ENCODE measurements around the gene NUP54.

Gene NUP54

DNA sequence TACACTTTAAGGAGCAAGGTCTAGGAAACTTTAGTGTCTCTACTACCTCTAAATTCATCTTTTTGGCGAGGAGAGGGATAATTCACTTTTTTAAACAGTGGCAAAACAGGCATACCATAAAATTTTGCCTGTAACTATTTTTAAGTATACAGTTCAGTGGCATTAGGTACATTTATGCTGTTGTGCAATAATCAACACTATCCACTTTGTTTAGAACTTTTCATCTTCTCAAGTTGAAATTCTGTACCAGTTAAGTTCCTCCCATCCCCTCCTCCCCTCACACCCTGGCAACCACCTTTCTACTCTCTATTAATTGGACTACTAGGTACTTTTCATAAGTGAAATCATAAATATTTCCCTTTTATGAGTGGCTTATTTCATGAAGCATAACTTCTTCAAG, 31.4 kb downstream of the NUP54 start:
- intact Hi-C loops (cut with micrococcal nuclease), result no loop called here
- H3K27ac Mint-ChIP-seq, result no peak overlapping the region

DNA sequence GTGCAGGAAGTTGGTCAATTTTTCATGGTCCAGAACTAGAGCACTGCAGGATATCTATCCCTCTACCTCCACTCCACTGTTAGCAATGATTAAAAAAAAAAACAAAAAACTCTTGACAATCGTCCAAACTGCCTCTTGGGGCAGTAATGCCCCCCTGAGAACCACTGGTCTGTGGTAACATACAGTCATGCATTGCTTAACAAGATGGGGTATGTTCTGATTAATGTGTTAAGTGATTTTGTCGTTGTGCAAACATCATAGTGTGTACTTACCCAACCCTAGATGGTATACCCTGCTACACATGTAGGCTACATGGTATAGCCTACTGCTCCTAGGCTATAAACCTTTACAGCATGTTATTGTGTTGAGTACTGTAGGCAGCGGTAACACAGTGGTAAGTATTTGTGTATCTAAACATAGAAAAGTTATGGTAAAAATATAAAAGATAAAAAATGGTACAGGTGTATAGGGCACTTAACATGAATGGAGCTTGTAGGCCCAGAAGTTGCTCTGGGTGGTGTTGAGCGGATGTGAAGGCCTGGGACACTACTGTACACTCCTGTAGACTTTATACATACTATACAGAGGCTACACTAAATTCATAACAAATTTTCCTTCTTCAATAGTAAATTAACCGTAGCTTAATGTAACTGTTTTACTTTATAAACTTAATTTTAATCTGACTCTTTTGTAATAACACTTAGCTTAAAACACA, 39.6 kb downstream of the NUP54 start:
- H3K27ac Mint-ChIP-seq, result no peak overlapping the region
- intact Hi-C loops (cut with micrococcal nuclease), result no loop called here
- no peak overlapping the region for H3K4me3 Mint-ChIP-seq
- H3K36me3 Mint-ChIP-seq (ENCODE audit: low read depth), result peaks cover 6% of the 10 kb centered on the region
- H3K9me3 Mint-ChIP-seq, result no peaks in the 10 kb centered on the region
- no peaks in the 10 kb centered on the region for H3K27me3 Mint-ChIP-seq
- no peaks in the 10 kb centered on the region for H3K4me1 Mint-ChIP-seq (ENCODE audit: low read depth)

More for the DNA sequence above, 31.4 kb downstream of the NUP54 start:
- H3K4me3 Mint-ChIP-seq, result no peak overlapping the region
- H3K9me3 Mint-ChIP-seq, result no peaks in the 10 kb centered on the region
- H3K27me3 Mint-ChIP-seq, result no peaks in the 10 kb centered on the region
- peaks cover 71% of the 10 kb centered on the region for H3K36me3 Mint-ChIP-seq (ENCODE audit: low read depth)
- no peaks in the 10 kb centered on the region for H3K4me1 Mint-ChIP-seq (ENCODE audit: low read depth)

DNA sequence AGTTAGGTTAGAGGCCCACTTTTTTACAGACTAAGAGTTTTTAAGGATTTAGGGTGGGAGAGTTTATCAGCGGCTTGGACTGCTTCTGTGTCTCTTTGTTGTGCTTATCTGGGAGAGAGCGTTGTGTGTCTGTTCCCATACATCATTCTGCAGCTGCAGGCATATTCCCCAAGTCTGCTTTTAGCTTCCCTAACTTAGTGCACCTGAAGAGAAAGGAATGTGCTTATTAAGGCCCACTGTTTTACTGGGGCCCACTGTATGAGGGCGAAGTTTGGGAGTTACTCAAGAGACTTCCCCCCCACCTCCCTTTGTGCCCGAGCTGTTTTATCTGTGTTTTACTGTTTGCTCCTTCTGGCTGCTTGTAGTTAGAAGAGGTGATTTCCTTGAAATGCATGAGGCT, 41.8 kb downstream of the NUP54 start:
- Mint-ChIP-seq H3K36me3 (ENCODE audit: low read depth) (no peaks in the 10 kb centered on the region), H3K4me3 (no peak overlapping the region), H3K27ac (no peak overlapping the region), H3K27me3 (no peaks in the 10 kb centered on the region), H3K9me3 (no peaks in the 10 kb centered on the region), H3K4me1 (ENCODE audit: low read depth) (no peaks in the 10 kb centered on the region)
- intact Hi-C loops (cut with micrococcal nuclease), result no loop called here

DNA sequence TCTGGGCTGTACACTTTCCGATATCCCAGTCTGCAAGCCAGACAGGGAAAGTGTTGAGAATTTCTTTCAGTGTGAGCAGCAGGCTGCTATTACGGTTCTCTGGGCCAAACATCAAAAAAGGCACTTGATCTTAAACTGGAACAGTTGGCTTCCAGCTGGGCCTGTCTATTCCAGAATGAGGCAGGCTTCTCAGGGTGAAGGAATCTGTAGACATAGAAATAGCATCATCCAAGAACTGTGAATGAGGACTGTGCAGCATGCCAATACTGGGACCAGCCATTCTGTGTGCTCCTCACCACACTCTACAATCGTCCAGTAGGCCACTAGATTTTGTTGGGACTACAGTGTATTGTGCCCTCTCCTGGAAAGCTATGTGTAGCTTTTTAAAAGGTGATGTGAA, 42.5 kb downstream of the NUP54 start:
- no peaks in the 10 kb centered on the region for H3K4me1 Mint-ChIP-seq (ENCODE audit: low read depth)
- H3K27me3 Mint-ChIP-seq, result no peaks in the 10 kb centered on the region
- H3K36me3 Mint-ChIP-seq (ENCODE audit: low read depth), result no peaks in the 10 kb centered on the region
- intact Hi-C loops (cut with micrococcal nuclease), result no loop called here
- no peak overlapping the region for H3K4me3 Mint-ChIP-seq
- H3K27ac Mint-ChIP-seq, result no peak overlapping the region
- H3K9me3 Mint-ChIP-seq, result no peaks in the 10 kb centered on the region

DNA sequence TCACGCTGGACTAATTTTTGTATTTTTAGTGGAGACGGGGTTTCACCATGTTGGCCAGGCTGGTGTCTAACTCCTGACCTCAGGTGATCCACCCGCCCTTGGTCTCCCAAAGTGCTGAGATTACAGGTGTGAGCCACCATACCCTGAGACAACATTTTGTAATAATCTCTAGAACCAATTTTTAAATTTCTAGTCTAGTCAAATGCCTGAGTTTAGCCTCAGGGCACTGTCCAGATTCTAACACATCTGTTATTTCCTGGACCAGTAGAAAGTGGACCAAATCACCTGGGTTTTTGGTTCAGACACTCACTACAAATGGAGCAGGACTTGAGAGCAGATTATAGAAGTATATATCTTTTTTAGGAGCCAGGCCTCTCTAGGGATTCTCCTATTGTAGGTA, 52.1 kb downstream of the NUP54 start:
- no peaks in the 10 kb centered on the region for H3K36me3 Mint-ChIP-seq (ENCODE audit: low read depth)
- no peaks in the 10 kb centered on the region for H3K4me1 Mint-ChIP-seq (ENCODE audit: low read depth)
- H3K27me3 Mint-ChIP-seq, result no peaks in the 10 kb centered on the region
- intact Hi-C loops (cut with micrococcal nuclease), result no loop called here
- H3K27ac Mint-ChIP-seq, result no peak overlapping the region
- no peak overlapping the region for H3K4me3 Mint-ChIP-seq
- no peaks in the 10 kb centered on the region for H3K9me3 Mint-ChIP-seq

DNA sequence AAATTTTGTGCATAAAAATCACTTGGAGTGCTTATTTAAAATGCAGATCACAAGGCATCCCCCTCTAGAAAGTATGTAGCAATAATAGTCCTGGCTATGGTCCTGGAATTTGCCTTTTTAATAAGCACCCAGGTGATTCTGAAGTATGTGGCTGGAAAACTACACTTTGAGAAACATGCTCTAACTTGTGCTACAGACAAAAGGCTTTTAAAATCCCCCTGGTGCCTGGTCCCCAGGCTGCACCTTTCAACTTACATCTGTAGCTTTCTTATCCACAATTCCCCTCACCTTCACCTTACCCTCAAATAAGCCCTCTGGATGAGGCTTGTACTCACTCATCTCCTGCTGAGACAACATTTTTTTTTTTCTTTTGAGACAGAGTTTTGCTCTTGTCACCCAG, 52.6 kb downstream of the NUP54 start:
- Mint-ChIP-seq H3K27ac (no peak overlapping the region), H3K36me3 (ENCODE audit: low read depth) (no peaks in the 10 kb centered on the region), H3K9me3 (no peaks in the 10 kb centered on the region), H3K4me1 (ENCODE audit: low read depth) (peaks cover 5% of the 10 kb centered on the region), H3K27me3 (no peaks in the 10 kb centered on the region), H3K4me3 (no peak overlapping the region)
- intact Hi-C loops (cut with micrococcal nuclease), result no loop called here

DNA sequence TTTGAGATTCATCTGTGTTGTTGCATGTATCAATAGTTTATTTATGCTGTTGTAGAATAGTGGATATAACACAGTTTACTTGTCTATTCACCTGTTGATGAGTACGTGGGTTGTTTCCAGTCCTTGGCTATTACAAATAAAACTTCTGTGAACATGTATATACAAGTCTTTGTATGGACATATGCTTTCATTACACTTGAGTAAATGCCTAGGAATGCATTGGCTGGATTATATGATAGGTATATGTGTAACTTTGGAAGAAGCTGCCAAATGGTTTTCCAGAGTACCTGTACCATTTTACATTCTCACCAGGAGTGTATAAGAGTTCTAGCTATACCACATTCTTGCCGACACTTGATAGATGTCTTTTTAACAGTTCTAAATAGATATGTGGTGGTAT, 57.1 kb downstream of the NUP54 start:
- intact Hi-C loops (cut with micrococcal nuclease), result no loop called here
- Mint-ChIP-seq H3K4me3 (no peak overlapping the region), H3K27me3 (no peaks in the 10 kb centered on the region), H3K4me1 (ENCODE audit: low read depth) (peaks cover 16% of the 10 kb centered on the region), H3K9me3 (no peaks in the 10 kb centered on the region), H3K27ac (peak overlapping the region; percentile 75), H3K36me3 (ENCODE audit: low read depth) (no peaks in the 10 kb centered on the region)

- no peak overlapping the region for H3K4me3 Mint-ChIP-seq
- peaks cover 16% of the 10 kb centered on the region for H3K4me1 Mint-ChIP-seq (ENCODE audit: low read depth)
- no peaks in the 10 kb centered on the region for H3K9me3 Mint-ChIP-seq
- H3K27me3 Mint-ChIP-seq, result no peaks in the 10 kb centered on the region
- H3K36me3 Mint-ChIP-seq (ENCODE audit: low read depth), result no peaks in the 10 kb centered on the region
- intact Hi-C loops (cut with micrococcal nuclease), result no loop called here
- peak overlapping the region; percentile 75 for H3K27ac Mint-ChIP-seq
Measured at GRCh38 chr4:76090241-76090691, 57.9 kb downstream of the NUP54 start.

GRCh38 chr4:76088719-76089118, 59.5 kb downstream of the NUP54 start:
- H3K4me1 Mint-ChIP-seq (ENCODE audit: low read depth), result peaks cover 16% of the 10 kb centered on the region

DNA sequence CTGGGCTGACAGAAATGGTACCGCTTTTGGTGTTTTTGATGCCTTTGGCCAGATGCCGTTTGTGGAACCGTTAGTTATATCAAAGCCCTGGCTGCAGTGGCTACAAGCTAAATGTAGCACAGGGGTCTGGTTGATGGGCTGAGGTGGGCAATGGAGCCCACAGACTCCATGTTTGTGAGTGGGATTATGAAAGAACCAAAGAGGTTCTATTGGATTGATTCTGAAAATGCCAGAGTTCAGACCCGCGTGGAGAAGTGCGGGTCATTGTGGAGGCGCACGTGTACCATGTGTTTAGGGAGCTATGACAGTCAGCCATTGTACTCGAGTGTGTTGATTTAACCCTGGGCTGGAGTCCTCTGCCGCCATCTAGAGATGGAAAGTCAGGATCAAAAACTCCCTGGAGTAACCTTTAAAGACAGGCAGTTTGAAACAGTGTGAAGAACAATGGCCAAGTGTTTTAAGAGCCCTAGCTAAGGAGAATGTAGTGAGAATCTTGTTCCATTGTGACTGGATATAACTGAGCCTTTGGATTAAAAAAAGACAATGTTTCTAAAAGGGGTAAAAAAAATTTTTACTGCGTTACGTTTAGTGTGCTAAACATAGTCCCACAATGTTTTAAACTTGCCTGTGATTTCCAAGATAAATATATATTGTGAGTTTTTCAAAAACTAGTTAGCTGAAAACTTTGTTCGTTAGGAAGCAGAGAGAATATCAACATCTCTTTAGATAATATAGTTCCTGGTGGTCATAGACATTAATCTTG, 61.0 kb downstream of the NUP54 start:
- intact Hi-C loops (cut with micrococcal nuclease), result no loop called here
- Mint-ChIP-seq H3K4me1 (ENCODE audit: low read depth) (peaks cover 16% of the 10 kb centered on the region), H3K4me3 (no peak overlapping the region), H3K27me3 (no peaks in the 10 kb centered on the region), H3K36me3 (ENCODE audit: low read depth) (no peaks in the 10 kb centered on the region), H3K9me3 (no peaks in the 10 kb centered on the region), H3K27ac (no peak overlapping the region)

More at GRCh38 chr4:76088719-76089118, 59.5 kb downstream of the NUP54 start:
- Mint-ChIP-seq H3K27ac (no peak overlapping the region), H3K4me3 (no peak overlapping the region), H3K36me3 (ENCODE audit: low read depth) (no peaks in the 10 kb centered on the region), H3K27me3 (no peaks in the 10 kb centered on the region), H3K9me3 (no peaks in the 10 kb centered on the region)
- intact Hi-C loops (cut with micrococcal nuclease), result no loop called here

GRCh38 chr4:76084542-76084941, 63.7 kb downstream of the NUP54 start:
- Mint-ChIP-seq H3K4me3 (no peak overlapping the region), H3K27me3 (no peaks in the 10 kb centered on the region), H3K36me3 (ENCODE audit: low read depth) (no peaks in the 10 kb centered on the region), H3K27ac (no peak overlapping the region), H3K4me1 (ENCODE audit: low read depth) (peaks cover 10% of the 10 kb centered on the region), H3K9me3 (no peaks in the 10 kb centered on the region)
- intact Hi-C loops (cut with micrococcal nuclease), result no loop called here

- H3K4me3 Mint-ChIP-seq, result no peak overlapping the region
- H3K4me1 Mint-ChIP-seq (ENCODE audit: low read depth), result peaks cover 5% of the 10 kb centered on the region
- intact Hi-C loops (cut with micrococcal nuclease), result no loop called here
- H3K27ac Mint-ChIP-seq, result no peak overlapping the region
- H3K36me3 Mint-ChIP-seq (ENCODE audit: low read depth), result no peaks in the 10 kb centered on the region
- no peaks in the 10 kb centered on the region for H3K9me3 Mint-ChIP-seq
- H3K27me3 Mint-ChIP-seq, result peaks cover 4% of the 10 kb centered on the region
Measured at GRCh38 chr4:76083386-76083988, 64.7 kb downstream of the NUP54 start.

GRCh38 chr4:76078033-76078613, 70.1 kb downstream of the NUP54 start:
- no peak overlapping the region for H3K4me3 Mint-ChIP-seq
- intact Hi-C loops (cut with micrococcal nuclease), result no loop called here
- no peaks in the 10 kb centered on the region for H3K36me3 Mint-ChIP-seq (ENCODE audit: low read depth)
- peaks cover 5% of the 10 kb centered on the region for H3K4me1 Mint-ChIP-seq (ENCODE audit: low read depth)
- no peaks in the 10 kb centered on the region for H3K9me3 Mint-ChIP-seq
- peaks cover 4% of the 10 kb centered on the region for H3K27me3 Mint-ChIP-seq
- H3K27ac Mint-ChIP-seq, result no peak overlapping the region

GRCh38 chr4:76074993-76075600, 73.1 kb downstream of the NUP54 start:
- Mint-ChIP-seq H3K36me3 (ENCODE audit: low read depth) (no peaks in the 10 kb centered on the region), H3K4me1 (ENCODE audit: low read depth) (peaks cover 5% of the 10 kb centered on the region), H3K27me3 (peaks cover 4% of the 10 kb centered on the region), H3K4me3 (no peak overlapping the region), H3K27ac (no peak overlapping the region), H3K9me3 (no peaks in the 10 kb centered on the region)
- intact Hi-C loops (cut with micrococcal nuclease), result no loop called here

Measured in dendritic cell treated with granulocyte-macrophage colony-stimulating factor and Interleukin-4, amounts not matched to agents 40 ng/mL and 50 ng/mL, for 4 days (primary cell).